GM11168 (cell line): Measurements from ENCODE around the gene MYOG.

Source experiments
- in situ Hi-C: fragments of 300-500 bp; cut with MboI; formaldehyde crosslinking; loops from one replicate; pipeline ENCODE4 v1.12.0; 2022; ENCODE audit warnings: low sequenced_read_pairs; ENCODE audit not compliant: unreplicated experiment

Gene MYOG

GRCh38 chr1:203085528-203086406, at the start of gene MYOG:
Gene MYOG (minus strand): TSS chr1:203086012. CDS start chr1:203085961, 51 bp downstream.
- in situ Hi-C loops: no loop called here

GRCh38 chr1:203133970-203134725, 48.3 kb upstream of the MYOG start:
- in situ Hi-C loops: no loop called here

DNA sequence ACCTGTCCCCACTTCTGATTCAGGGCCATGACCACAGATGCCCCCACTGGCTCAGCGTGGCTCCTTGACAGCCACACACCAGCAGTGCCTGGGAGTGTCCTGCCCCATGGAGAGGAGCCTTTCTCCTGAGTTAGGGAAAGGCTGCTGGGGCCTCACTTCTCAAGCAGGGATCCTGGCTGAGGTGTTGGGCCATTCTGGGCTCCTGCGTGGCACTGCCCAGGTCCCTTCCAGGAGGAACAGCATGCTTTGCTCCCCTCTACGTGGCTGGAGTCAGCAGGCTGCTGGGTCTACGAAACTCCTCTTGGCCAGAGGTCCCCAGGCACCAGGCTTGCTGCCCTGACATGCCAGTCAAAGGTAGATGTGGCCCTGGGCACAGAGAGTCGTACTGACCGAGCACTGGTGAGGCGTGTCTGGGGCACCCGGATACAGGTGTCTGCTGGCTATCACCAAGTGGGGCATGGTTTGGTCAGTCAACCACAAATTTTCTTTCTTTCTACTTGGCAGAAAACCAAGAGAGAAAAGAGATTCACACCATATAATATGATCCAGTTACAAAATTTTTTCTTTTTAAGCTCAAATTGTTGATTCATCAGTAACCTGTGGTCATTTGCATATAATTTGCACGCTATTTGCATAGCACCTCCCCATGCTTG, 45.9 kb upstream of the MYOG start:
- in situ Hi-C loops: no loop called here

DNA sequence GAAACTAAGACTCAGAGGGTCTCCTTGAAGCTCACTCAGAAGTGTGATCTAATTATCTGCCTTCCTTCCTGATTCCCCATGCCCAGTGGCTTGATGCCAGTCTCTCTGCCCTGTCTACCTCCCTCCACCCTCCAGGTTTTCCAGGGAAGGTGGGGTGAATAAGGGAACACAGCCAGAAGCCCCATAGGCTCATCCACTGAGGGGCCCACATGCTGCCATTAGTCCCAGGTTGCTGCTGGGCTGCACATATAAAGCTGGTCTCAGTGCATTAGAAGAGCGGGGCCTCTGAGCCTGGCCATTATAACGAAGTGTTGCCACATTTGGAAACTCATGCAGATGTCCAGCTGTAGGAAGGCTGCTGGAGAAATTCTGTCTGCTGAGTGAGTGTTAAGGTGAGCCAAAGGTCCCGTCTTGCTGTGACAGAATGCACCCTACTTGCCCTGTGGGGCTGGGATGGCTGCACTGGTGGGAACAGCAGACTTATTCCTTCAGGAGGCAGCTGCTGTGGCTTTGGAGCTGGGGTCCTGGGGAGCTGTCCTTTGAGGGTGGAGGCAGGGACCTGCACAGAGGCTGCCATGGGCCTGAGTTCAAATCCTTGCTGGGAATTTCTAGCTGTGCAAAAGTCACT, 44.7 kb upstream of the MYOG start:
- in situ Hi-C loops: no loop called here

DNA sequence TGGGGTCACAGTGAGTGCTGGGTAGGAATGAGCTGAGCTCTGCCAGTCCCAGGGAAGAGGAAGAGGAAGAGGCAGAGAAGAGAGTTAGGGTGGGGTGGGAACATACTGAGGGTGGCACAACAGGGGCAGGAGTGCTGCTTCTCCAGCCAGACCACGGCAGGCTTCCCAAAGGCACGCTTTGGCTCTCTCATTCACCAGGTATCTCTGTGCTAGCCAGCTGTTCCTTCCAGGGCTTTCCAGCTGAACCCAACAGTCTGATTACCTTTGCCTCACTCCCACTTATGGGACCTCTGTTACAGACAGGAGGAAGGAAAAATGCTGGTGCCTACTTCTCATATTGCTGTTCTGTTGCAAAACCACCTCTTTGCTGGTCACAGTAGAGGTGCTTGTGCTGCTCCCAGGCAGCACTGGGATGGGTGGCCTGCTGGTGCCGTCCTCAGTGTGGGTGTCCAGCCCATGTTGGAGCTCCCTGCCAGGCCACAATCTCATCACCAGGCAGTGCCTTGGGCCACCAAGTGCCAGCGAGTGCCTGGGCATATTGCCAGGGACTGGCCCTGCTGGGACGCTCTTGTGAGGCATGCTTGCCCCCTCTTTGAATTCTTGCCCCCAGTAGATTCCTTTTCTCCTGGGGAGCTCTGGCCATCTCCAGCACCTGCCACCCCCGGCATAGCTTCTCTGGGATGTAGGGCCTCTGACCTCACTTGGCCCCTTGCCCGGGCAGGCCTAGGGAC, 43.9 kb upstream of the MYOG start:
- in situ Hi-C loops: no loop called here

DNA sequence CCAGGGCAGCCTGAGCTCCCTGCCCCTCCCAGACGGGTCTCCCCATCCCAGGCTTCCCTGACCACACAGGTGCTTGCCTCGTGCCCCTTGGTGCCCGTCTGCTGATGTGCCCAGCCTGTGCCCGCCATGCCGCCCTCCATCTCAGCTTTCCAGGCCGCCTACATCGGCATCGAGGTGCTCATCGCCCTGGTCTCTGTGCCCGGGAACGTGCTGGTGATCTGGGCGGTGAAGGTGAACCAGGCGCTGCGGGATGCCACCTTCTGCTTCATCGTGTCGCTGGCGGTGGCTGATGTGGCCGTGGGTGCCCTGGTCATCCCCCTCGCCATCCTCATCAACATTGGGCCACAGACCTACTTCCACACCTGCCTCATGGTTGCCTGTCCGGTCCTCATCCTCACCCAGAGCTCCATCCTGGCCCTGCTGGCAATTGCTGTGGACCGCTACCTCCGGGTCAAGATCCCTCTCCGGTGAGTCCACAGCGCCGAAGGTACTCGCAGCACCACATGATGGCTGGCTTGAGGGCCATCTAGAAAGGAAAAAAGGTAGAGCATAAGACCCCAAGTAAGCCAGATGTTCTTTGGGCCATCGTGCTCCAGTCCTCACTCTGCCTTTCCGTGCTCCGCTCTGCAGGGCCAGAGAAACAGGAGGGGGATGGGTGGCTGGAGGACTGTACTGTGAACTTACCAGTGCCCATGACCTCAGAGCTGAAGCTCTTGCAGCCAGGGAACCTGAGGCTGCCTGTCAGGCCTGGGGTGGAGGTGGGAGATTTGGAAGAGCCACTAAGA, 43.1 kb upstream of the MYOG start:
- in situ Hi-C loops: no loop called here

DNA sequence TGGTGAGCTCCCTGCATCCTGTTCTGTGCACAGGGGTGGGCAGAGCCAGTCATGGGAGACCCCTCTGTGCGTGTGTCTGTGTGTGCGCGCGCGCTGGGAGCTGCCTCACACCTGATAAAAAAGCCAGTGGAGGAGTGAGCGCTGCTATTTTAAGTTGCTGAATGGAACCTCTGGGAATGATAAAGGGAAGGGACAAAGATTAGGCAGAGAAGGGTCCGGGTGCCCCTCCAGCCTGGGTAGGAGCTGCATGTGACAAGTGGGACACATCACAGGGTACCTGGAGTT, 42.6 kb upstream of the MYOG start:
- in situ Hi-C loops: no loop called here

DNA sequence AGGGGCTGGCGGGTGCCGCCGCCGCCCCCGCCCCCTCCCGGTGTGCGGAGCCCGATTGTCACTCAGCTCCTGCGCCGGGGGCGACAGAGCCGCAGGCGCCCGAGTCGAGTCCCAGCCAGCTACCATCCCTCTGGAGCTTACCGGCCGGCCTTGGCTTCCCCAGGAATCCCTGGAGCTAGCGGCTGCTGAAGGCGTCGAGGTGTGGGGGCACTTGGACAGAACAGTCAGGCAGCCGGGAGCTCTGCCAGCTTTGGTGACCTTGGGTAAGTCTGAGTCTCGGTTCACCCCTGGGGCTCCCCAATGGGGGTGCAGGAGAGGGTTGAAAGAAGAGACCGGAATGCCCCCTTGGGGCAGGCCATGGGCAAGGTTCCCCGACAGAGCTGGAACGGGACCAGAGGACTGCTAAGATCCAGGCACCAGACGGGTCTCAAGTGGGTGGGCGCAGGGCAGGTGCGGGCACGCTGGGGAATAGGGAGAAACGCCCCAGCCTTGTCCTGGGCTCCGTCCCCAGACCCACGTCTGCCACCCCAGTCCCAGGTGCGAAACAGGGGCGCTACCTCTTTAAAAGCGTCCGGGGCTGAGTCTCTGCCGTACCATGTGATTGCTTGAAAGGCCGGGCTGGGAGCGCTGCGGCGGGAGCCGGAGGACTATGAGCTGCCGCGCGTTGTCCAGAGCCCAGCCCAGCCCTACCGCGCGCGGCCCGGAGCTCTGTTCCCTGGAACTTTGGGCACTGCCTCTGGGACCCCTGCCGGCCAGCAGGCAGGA, 42.0 kb upstream of the MYOG start, which contains the start of gene ADORA1:
TSS of gene ADORA1 (plus strand) at position 61 of the 765 bp plus-strand sequence. CDS start 1,116 bp downstream, outside the sequence.
- in situ Hi-C loops: no loop called here

DNA sequence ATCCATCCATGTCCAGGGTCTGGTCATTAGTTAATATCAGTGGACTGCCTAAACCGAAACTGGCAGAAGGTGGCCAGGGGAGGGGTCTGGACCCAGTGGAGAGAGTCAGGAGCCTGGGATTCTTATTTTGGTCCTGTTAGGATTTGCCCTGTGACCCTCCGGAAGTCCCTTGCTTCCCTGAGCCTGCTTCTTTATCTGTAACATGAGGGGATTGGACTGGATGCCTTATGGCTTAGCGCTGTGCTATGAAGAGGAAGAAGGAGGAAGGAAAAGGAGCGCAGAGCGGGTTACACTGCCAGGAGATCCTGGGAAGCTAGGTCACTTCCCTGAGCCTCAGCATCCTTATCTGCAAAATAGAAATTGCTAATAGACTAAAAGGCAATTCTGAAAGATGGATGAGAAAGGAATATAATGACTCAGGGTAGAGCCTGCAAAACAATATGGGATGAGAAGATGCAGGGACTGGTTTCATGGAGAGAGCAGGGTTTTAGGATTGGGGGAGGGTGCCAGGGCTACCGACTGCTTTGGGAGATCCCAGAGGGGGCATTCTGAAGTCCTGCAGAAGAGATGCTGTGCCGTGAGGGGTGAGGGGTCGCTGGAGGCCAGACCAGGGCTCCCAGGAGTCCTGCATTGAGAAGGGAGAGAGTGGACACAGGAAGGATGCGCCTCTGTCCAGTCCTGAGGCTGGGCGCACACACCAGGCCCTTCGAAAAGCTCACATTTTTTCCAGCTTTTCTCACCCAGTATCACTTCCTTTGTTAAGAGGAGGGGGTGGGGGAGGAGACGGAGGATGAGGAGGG, 41.3 kb upstream of the MYOG start:
- in situ Hi-C loops: no loop called here

DNA sequence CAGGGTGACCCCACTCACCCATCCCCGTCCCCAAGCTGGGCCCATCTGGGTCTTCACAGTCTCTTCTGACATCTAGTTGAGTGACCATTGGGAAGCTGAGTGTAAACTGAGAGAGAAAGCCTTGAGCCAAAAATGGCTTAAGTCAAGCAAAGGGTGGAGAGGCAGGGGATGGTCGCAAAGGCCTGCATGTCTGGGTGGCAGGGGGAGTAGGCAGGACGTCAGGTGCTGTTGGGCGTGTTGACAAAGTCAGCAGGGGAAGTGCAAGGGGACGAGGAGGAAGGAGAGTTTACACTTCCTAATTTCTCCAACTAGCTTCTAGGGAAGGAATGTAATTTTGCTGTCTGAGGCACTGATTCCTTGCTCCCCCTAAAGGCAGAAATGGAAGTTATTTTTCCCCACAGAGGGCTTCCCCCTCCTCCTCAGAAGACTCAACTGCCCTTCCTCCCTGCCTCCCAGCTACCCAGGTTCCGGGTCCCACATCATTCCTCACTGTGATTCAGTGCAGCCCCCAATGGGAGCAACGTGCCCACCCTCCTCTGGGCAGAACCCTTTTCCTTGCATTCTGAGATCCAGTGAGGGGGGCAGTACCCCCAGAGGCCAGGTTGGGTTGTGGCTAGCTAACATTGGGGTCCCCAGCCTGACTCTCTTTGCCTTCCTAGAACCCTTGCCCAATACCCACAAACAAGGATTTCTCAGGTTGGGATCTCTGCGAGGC, 40.5 kb upstream of the MYOG start:
- in situ Hi-C loops: no loop called here

DNA sequence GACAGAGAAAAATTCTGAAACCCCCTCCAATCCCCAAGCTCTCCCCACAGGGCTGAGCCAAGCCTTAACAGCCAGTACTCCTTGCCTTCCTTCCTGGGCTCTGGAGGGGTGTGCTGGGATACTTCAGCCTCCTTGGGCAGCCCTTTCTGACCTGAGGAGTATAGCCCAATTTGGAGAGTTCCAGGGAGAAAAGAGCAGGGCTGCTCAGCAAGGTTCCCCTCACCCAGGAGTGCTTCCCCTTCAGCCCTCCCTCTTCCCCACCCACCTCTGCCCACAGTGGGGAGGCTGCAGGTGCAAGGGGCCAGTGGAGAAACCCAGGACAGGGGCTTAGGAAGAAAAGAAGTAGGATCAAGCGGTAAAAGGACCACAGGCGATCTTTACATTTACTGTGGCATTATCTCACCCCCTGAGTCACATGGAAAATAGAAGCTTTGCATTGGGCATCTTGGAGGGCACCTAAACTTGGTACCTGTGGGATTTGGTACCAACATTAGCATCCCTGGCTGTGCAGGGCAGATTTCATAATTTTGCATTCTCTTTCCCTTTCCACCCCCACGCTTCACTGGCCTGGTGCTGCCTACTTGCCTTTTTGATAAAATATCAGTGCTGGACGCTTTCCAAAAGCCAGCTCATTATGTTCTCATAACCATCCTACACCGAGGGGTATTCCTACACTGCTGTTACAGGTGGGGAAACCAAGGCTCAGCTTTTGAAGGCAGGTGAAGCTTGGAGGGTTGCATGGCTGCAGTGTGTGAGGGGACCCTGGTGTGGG, 38.9 kb upstream of the MYOG start:
- in situ Hi-C loops: no loop called here

GRCh38 chr1:203124011-203124410, 38.2 kb upstream of the MYOG start:
- in situ Hi-C loops: no loop called here

- in situ Hi-C loops: no loop called here
These were observed 36.3 kb upstream of the MYOG start for GRCh38 chr1:203122159-203122558.

GRCh38 chr1:203121186-203122015, 35.6 kb upstream of the MYOG start:
- in situ Hi-C loops: no loop called here

- in situ Hi-C loops: no loop called here
These were observed 34.7 kb upstream of the MYOG start for GRCh38 chr1:203120325-203121153.
